Stimulated activated CD4-positive, alpha-beta T cell treated with anti-CD3 and anti-CD28 coated beads, Interleukin-12 subunit alpha, Interleukin-12 subunit beta, amount 100 ng/mL, for 24 hours (primary cell): ENCODE data around the gene SLC7A5.
"Not testable (repeated sequence)": the region's sequence is repeated elsewhere in the genome, so short reads cannot be mapped to it uniquely, and the experiment has no call there.

Experiments used
- DNase-seq, 2 experiments: peaks; one replicate each; pipeline ENCODE4 v3.0.0-alpha.2; 2020; ENCODE audit warnings: low read depth in 2 of 2

The SLC7A5 gene

DNA sequence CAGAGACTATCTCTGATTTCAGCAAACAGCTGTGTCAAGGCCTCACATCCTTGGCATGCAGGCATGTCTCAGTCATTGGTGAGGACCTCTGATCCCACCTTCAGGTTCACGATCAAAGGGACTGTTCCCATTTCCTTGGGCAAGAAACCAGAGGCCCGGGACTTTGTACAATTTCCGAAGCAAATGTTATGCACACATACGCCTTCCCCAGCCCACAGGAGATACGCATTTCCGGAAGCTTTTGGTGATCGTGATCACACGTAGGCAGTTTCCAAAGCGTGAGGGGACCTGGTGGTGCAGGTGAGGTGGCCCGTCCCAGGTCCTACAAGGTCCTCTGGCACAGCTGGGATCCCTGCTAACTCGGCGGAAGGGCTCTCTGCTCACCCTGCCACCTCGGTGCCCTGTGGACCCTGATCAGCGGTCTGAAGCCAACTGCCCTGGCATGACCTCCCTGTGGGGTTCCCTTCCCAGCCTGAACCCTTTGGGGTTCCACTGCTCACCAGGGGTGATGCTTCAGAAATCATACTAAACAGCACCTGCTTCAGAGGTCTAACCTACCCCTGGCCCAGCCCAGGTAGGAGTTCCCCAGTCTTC, 74.7 kb downstream of the SLC7A5 start:
- no peak for DNase-seq

DNA sequence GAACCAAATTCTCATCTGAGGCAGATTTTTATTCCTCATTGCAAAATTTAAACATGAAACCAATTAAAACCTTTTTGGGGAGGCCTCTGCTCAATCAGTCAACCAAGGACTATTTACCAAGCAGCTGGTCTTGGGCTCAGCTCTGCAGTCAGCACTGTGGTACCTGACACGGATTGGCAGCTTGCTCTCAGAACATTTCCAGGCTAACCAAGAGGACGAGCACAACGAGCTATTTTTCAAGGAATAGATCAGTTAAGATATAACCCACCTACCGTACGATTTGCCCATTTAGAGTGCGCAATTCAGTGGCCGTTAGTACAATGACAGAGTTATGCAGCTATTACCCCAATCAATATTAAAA, 77.1 kb downstream of the SLC7A5 start:
- DNase-seq, result no peak

DNA sequence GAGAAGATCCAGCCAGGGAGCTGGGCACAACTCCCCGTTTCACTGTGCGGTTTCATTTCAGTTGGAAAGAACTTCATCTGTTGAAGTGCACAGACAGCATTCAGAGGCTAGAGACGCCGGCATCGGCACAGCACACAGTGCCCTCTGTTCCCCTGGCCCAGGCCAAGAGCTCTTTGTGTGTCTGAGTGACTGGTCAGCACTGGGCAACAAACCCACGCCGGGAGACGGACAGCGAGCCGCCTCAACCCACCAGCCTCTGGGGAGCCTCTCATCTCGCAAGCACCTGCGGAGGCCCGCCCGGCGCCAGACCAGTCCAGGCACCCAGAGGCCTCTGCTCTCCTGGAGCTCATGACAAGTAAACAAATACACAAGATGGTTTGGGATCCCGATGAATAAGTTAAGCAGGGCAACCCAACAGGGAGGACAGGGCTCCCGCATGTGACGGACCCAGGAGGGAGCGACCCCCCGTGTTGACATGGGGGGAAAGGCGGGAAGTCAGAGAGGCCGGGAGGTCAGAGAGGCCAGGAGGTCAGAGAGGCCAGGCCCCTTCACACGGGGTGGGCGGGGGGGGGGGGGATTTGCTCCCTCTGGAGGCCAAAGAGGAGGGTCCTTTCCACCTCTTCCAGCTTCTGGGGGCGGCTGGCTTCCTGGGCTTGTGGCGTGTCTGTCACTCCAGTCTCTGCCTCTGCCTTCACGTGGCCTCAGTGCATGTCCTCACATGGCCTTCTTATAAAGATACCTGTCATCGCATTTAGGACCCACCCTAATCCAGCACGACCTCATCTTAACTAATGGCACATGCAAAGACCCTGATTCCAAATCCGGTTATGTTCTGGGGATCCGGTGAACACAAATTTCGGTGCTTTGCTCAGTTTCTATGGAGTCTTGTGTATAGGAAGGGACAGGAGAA, 77.8 kb downstream of the SLC7A5 start:
- no peak for DNase-seq

DNA sequence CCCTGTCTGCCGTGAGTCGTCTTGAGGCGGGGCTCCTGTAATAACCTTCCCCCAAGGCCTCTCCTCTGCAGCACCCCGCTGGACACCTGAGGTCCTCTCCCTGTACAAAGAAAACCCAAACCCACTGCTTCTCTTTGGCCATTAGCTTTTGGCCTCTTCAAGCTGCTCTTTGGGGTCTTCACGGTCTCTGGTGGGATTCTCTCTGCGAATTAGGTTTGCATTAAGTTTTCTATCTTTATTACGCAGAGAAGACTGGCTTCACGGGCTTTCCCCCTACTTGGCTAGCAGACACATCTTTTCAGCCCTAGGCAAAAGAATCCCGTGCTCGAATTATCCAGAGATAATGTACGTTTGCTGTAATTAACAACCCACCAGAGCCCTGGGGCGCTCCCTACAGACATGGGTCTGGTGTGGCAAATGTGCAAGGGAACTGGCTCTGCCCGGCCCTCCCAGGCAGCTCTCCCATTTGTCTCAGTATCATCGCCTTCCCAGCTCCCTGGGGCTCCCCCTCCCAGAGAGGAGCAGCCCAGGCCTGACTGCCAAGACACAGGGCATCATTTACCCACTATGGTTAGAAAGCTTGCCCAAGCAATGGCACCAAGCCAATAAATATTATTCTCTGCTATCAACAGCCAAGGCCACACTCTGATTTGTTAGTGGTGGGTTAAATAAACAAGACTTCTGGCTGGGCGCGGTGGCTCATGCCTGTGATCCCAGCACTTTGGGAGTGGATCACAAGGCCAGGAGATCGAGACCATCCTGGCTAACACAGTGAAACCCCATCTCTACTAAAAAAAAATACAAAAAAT, 78.8 kb downstream of the SLC7A5 start:
- DNase-seq, result no peak

- no peak for DNase-seq
Observed at GRCh38 chr16:87789437-87790291, 79.6 kb downstream of the SLC7A5 start.

DNA sequence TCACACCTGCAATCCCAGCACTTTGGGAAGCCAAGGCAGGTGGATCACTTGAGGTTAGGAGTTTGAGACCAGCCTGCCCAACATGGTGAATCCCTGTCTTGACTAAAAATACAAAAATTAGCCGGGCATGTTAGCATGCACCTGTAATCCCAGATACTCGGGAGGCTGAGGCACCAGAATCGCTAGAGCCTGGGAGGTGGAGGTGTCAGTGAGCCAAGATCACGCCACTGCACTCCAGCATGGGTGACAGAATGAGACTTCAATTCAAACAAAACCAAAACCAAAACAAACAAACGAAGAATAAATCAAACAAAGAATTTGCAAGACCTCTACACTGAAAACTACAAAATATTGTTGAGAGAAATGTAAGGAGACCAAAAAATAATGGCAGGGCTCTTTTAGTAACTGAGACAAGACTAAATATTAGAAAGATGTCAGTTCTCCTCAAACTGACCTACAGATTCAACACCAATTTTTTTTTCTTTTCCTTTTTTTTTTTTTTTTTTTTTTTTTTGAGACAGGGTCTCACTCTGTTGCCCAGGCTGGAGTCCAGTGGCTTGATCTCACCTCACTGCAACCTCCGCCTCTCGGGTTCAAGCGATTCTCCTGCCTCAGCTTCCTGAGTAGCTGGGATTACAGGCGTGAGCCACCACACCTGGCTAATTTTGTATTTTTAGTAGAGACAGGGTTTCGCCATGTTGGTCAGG, 80.4 kb downstream of the SLC7A5 start:
- DNase-seq, result not testable (repeated sequence)

- not testable (repeated sequence) for DNase-seq
Observed at GRCh38 chr16:87787451-87788091, 81.7 kb downstream of the SLC7A5 start.

DNA sequence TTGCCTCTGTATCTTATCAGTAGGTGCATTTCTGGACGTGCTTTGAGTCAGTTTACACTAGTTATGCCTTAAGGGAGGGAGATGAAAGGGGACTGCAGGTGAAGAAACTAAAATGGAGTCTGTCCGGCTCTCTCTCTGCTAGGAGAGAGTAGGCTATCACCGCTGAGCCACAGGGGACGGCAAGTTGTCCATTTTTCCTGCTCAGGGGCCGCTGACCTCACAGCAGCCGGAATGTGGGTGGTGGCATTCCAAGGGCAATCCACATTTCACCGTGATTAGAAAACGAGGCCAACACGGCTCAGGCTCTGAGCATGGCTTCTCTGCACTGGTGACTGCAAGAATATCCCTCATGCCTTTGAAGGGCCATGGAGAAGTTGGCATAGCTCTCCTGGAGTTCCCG, 84.5 kb downstream of the SLC7A5 start:
- no peak for DNase-seq

DNA sequence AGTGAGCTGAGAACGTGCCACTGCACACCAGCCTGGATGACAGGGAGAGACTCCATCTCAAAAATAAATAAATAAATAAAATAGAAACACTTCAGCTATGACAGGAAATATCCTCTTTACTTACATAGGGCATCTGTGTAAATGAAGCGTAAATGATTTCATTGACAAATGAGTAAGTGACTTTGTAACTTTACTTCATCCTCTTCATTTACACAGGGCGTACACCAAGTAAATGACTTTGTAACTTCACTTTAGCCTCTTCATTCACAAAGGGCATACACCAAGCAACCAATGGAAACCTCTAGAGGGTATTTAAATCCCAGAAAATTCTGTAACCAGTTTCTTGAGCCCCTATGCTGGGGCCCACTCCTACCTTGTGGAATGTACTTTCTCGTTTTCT, 87.3 kb downstream of the SLC7A5 start:
- DNase-seq, result no peak

DNA sequence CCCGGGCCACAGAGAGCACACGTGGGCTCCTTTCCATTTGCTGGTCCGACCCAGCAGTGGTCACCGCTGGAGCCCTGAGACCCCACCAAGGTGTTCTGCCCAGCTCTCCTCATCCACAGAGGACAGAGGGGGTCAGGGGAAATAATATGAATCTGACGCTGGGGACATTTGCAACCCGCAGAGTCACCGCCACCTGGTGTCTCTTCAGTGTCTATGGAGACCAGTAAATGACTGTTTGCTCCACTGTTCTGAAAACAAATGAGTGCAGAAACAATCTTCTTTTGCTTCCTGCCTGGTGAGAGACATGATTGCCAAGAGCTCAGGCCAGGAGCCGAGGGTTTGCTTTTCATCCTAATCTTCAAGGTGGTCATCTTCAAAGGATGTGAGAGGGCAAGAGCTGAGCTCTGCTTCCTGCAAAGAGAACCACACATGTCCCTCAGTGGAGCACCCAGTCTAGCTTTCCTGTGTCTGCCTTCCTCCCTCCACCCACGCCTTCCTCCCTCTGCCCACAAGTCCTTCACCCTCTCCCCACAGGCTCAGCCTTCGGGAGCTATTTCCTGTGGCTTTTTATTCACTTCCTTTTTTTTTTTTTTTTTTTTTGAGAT, 88.8 kb downstream of the SLC7A5 start:
- DNase-seq, result peak in 1 of 2 experiments; percentile 79
